ENCODE measurements around the gene TNS4.

DNA sequence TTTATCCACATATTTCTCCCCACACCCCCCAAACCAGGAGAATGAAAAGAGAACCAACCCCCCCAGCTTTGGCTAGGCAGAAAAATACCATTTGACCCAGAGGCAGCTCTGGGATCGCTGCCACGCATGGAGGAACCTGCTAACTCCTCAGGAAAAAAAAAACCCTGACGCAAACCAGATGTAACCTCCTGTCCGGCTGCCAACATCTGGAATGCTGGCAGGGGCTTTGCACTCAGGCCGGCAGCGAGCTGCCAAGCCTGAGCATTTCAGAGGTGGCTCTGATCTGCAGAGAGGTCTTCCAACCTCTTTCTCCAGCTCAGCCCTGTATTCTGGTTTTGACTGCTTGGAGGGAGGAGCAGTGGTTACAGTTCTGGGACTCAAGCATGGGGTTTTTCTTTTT is 50.0 kb downstream of the TNS4 start:
- TF ChIP-seq, protein P1, sequence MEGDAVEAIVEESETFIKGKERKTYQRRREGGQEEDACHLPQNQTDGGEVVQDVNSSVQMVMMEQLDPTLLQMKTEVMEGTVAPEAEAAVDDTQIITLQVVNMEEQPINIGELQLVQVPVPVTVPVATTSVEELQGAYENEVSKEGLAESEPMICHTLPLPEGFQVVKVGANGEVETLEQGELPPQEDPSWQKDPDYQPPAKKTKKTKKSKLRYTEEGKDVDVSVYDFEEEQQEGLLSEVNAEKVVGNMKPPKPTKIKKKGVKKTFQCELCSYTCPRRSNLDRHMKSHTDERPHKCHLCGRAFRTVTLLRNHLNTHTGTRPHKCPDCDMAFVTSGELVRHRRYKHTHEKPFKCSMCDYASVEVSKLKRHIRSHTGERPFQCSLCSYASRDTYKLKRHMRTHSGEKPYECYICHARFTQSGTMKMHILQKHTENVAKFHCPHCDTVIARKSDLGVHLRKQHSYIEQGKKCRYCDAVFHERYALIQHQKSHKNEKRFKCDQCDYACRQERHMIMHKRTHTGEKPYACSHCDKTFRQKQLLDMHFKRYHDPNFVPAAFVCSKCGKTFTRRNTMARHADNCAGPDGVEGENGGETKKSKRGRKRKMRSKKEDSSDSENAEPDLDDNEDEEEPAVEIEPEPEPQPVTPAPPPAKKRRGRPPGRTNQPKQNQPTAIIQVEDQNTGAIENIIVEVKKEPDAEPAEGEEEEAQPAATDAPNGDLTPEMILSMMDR (IDR thresholded peaks at IDR 0.05; ENCODE audit: borderline replicate concordance, extremely low read depth, low read length, poor library complexity, severe bottlenecking), result no peak
- no peak for TF ChIP-seq EZH2 (IDR thresholded peaks at IDR 0.05; ENCODE audit: borderline replicate concordance, low read depth, low read length, severe bottlenecking)

Data from DND-41 (cell line).